DND-41 (cell line): Measurements from ENCODE around the gene ZIC2.

Source experiments
- ATAC-seq: fragments of 200-7000 bp; cut with Tn5 transposase; 3 replicates; pipeline ENCODE4 v1.9.1; 2021; ENCODE audit warnings: low read depth; ENCODE audit not compliant: insufficient read depth
- DNase-seq: peaks from one replicate; pipeline ENCODE4 v3.0.0-alpha.2; 2020
- H2AFZ ChIP-seq: 2 replicates; pipeline ENCODE4 v1.6.0; 2012; ENCODE audit warnings: low read depth, low read length
- H3K27ac ChIP-seq: 2 replicates; pipeline ENCODE4 v1.5.1; 2012; ENCODE audit warnings: low read length, inconsistent platforms
- H3K27me3 ChIP-seq: fragments of 200-600 bp; sonication (generic); 2 replicates; pipeline ENCODE4 v1.6.0; 2012; ENCODE audit warnings: low read length, mild to moderate bottlenecking, inconsistent platforms; ENCODE audit not compliant: insufficient read depth, poor library complexity
- H3K36me3 ChIP-seq: 2 replicates; pipeline ENCODE4 v1.5.1; 2012; ENCODE audit warnings: low read length, inconsistent platforms; ENCODE audit not compliant: insufficient read depth
- H3K4me1 ChIP-seq: 2 replicates; pipeline ENCODE4 v1.5.1; 2012; ENCODE audit warnings: mild to moderate bottlenecking, low read length; ENCODE audit not compliant: insufficient read depth
- H3K4me2 ChIP-seq: 2 replicates; pipeline ENCODE4 v1.6.0; 2012; ENCODE audit warnings: mild to moderate bottlenecking, moderate library complexity, low read length, inconsistent platforms; ENCODE audit not compliant: insufficient read depth
- H3K4me3 ChIP-seq, 2 experiments: fragments of 200-600 bp in 1 of 2; shearing (Covaris generic) in 1 of 2; 2 replicates each; pipeline ENCODE4 v1.5.1; 2012 to 2016; ENCODE audit warnings: inconsistent platforms in 2 of 2, low read length in 2 of 2, mild to moderate bottlenecking in 2 of 2, low read depth in 1 of 2, moderate library complexity in 1 of 2
- H3K79me2 ChIP-seq: 2 replicates; pipeline ENCODE4 v1.6.0; 2012; ENCODE audit warnings: low read length, inconsistent platforms; ENCODE audit not compliant: insufficient read depth
- H3K9ac ChIP-seq: 2 replicates; pipeline ENCODE4 v1.6.0; 2012; ENCODE audit warnings: low read depth, mild to moderate bottlenecking, inconsistent platforms, low read length, moderate library complexity
- H3K9me3 ChIP-seq: 2 replicates; pipeline ENCODE4 v1.5.1; 2012; ENCODE audit warnings: low read length, moderate library complexity, mild to moderate bottlenecking, inconsistent platforms; ENCODE audit not compliant: insufficient read depth, severe bottlenecking
- H4K20me1 ChIP-seq: 2 replicates; pipeline ENCODE4 v1.6.0; 2012; ENCODE audit warnings: low read length; ENCODE audit not compliant: insufficient read depth
- CTCF ChIP-seq: IDR thresholded peaks from 2 replicates; pipeline ENCODE4 v1.5.1; 2012; ENCODE audit warnings: borderline replicate concordance, low read length, moderate library complexity, mild to moderate bottlenecking; ENCODE audit not compliant: poor library complexity, severe bottlenecking; ENCODE audit errors: extremely low read depth
- EZH2 ChIP-seq: IDR thresholded peaks from 3 replicates; pipeline ENCODE4 v1.6.1; 2012; ENCODE audit warnings: borderline replicate concordance, low read depth, mild to moderate bottlenecking, moderate library complexity, low read length, inconsistent platforms; ENCODE audit not compliant: severe bottlenecking

Gene ZIC2

GRCh38 chr13:99955747-99956472, 25.7 kb upstream of the ZIC2 start:
- H3K4me3 ChIP-seq = no peak overlapping the region
- H3K36me3 ChIP-seq = no peaks in the 10 kb centered on the region
- H3K27me3 ChIP-seq = peaks cover 8% of the 10 kb centered on the region
- no peaks in the 10 kb centered on the region for H3K79me2 ChIP-seq
- H3K4me2 ChIP-seq = no peak overlapping the region
- no peak for DNase-seq
- H3K9me3 ChIP-seq = no peaks in the 10 kb centered on the region
- no peaks in the 10 kb centered on the region for H4K20me1 ChIP-seq
- H3K27ac ChIP-seq = no peak overlapping the region
- no peaks in the 10 kb centered on the region for H3K4me1 ChIP-seq
- H3K9ac ChIP-seq = no peak overlapping the region
- no peak for TF ChIP-seq EZH2
- TF ChIP-seq CTCF = no peak
- ATAC-seq = no peak
- H2AFZ ChIP-seq = no peak overlapping the region

GRCh38 chr13:99956473-99957349, 24.9 kb upstream of the ZIC2 start:
- H2AFZ ChIP-seq = no peak overlapping the region
- no peaks in the 10 kb centered on the region for H3K79me2 ChIP-seq
- TF ChIP-seq EZH2 (no peak), CTCF (no peak)
- H3K4me1 ChIP-seq = no peaks in the 10 kb centered on the region
- no peak for ATAC-seq
- H3K27me3 ChIP-seq = peaks cover 3% of the 10 kb centered on the region
- H3K36me3 ChIP-seq = no peaks in the 10 kb centered on the region
- H3K4me2 ChIP-seq = no peak overlapping the region
- no peak overlapping the region for H3K9ac ChIP-seq
- H3K4me3 ChIP-seq = no peak overlapping the region
- DNase-seq = no peak
- H3K27ac ChIP-seq = no peak overlapping the region
- no peaks in the 10 kb centered on the region for H4K20me1 ChIP-seq
- no peaks in the 10 kb centered on the region for H3K9me3 ChIP-seq

GRCh38 chr13:99958406-99959126, 23.0 kb upstream of the ZIC2 start:
- TF ChIP-seq EZH2 = no peak
- no peak for TF ChIP-seq CTCF
- no peaks in the 10 kb centered on the region for H3K36me3 ChIP-seq
- no peak overlapping the region for H3K27ac ChIP-seq
- no peaks in the 10 kb centered on the region for H3K79me2 ChIP-seq
- no peaks in the 10 kb centered on the region for H3K9me3 ChIP-seq
- no peaks in the 10 kb centered on the region for H4K20me1 ChIP-seq
- peaks cover 3% of the 10 kb centered on the region for H3K27me3 ChIP-seq
- DNase-seq = no peak
- no peak for ATAC-seq
- H3K4me2 ChIP-seq = no peak overlapping the region
- H2AFZ ChIP-seq = no peak overlapping the region
- H3K9ac ChIP-seq = no peak overlapping the region
- H3K4me3 ChIP-seq = no peak overlapping the region
- no peaks in the 10 kb centered on the region for H3K4me1 ChIP-seq
